ENCODE results near the gene TMEM109.

The TMEM109 gene

GRCh38 chr11:60947700-60948099 lies 33.7 kb downstream of the TMEM109 start:
- no peak for DNase-seq (ENCODE audit: low read depth in 1 of 2, low spot score in 1 of 2)
- H3K4me3 ChIP-seq (replicated peaks; ENCODE audit: insufficient read depth, low read length): no peak overlapping the region
- peaks cover 25% of the 10 kb centered on the region for H3K27me3 ChIP-seq (ENCODE audit: insufficient read depth, poor library complexity, severe bottlenecking)
- no peak for TF ChIP-seq POLR2AphosphoS5 (IDR thresholded peaks at IDR 0.05; ENCODE audit: low read depth)
- no peak for TF ChIP-seq CTCF (IDR thresholded peaks at IDR 0.05; ENCODE audit: insufficient read depth, low read length)
- TF ChIP-seq, protein P1, sequence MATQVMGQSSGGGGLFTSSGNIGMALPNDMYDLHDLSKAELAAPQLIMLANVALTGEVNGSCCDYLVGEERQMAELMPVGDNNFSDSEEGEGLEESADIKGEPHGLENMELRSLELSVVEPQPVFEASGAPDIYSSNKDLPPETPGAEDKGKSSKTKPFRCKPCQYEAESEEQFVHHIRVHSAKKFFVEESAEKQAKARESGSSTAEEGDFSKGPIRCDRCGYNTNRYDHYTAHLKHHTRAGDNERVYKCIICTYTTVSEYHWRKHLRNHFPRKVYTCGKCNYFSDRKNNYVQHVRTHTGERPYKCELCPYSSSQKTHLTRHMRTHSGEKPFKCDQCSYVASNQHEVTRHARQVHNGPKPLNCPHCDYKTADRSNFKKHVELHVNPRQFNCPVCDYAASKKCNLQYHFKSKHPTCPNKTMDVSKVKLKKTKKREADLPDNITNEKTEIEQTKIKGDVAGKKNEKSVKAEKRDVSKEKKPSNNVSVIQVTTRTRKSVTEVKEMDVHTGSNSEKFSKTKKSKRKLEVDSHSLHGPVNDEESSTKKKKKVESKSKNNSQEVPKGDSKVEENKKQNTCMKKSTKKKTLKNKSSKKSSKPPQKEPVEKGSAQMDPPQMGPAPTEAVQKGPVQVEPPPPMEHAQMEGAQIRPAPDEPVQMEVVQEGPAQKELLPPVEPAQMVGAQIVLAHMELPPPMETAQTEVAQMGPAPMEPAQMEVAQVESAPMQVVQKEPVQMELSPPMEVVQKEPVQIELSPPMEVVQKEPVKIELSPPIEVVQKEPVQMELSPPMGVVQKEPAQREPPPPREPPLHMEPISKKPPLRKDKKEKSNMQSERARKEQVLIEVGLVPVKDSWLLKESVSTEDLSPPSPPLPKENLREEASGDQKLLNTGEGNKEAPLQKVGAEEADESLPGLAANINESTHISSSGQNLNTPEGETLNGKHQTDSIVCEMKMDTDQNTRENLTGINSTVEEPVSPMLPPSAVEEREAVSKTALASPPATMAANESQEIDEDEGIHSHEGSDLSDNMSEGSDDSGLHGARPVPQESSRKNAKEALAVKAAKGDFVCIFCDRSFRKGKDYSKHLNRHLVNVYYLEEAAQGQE (IDR thresholded peaks at IDR 0.05; ENCODE audit: insufficient replicate concordance, low read depth): no peak
- TF ChIP-seq SPI1 (IDR thresholded peaks at IDR 0.05; ENCODE audit: borderline replicate concordance, low read depth): no peak
- TF ChIP-seq GABPA (IDR thresholded peaks at IDR 0.05; ENCODE audit: low read depth): no peak
- H3K27ac ChIP-seq (replicated peaks): no peak overlapping the region

- Histone ChIP-seq H3K4me3 (replicated peaks; ENCODE audit: insufficient read depth, low read length) (no peak overlapping the region), H3K27ac (replicated peaks) (no peak overlapping the region), H3K27me3 (ENCODE audit: insufficient read depth, poor library complexity, severe bottlenecking) (peaks cover 25% of the 10 kb centered on the region)
- no peak for DNase-seq (ENCODE audit: low read depth in 1 of 2, low spot score in 1 of 2)
- TF ChIP-seq POLR2AphosphoS5 (IDR thresholded peaks at IDR 0.05; ENCODE audit: low read depth) (no peak), SPI1 (IDR thresholded peaks at IDR 0.05; ENCODE audit: borderline replicate concordance, low read depth) (no peak), GABPA (IDR thresholded peaks at IDR 0.05; ENCODE audit: low read depth) (no peak), CTCF (IDR thresholded peaks at IDR 0.05; ENCODE audit: insufficient read depth, low read length) (no peak)
- TF ChIP-seq, protein P1 (IDR thresholded peaks at IDR 0.05; ENCODE audit: insufficient replicate concordance, low read depth): no peak
These were observed 34.3 kb downstream of the TMEM109 start for GRCh38 chr11:60948250-60948649.

DNA sequence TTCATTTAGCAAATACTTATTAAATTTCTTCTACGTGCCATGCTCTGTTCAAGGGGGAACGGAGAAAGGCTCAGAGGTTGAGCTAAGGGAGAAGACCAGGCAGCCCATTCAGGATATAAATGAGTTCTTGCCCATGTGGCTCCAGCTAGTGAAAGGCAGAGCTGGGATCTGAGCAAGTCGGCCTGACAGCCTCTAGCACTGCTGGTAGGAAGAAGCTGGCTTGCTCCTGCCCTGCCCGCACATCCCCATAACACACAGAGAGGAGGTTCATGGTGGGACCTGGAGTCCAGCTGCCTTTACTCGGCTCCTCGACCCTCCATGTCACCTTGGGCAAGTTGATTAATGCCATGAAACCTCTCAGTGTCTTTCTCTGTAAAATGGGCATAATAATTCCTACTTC lies 36.1 kb downstream of the TMEM109 start:
- H3K27me3 ChIP-seq (ENCODE audit: insufficient read depth, poor library complexity, severe bottlenecking): peaks cover 29% of the 10 kb centered on the region
- no peak for DNase-seq (ENCODE audit: low read depth in 1 of 2, low spot score in 1 of 2)
- H3K4me3 ChIP-seq (replicated peaks; ENCODE audit: insufficient read depth, low read length): no peak overlapping the region

More for the DNA sequence above, 36.1 kb downstream of the TMEM109 start:
- TF ChIP-seq POLR2AphosphoS5 (IDR thresholded peaks at IDR 0.05; ENCODE audit: low read depth) (no peak), SPI1 (IDR thresholded peaks at IDR 0.05; ENCODE audit: borderline replicate concordance, low read depth) (no peak), GABPA (IDR thresholded peaks at IDR 0.05; ENCODE audit: low read depth) (no peak), CTCF (IDR thresholded peaks at IDR 0.05; ENCODE audit: insufficient read depth, low read length) (no peak)
- TF ChIP-seq, protein P1 (IDR thresholded peaks at IDR 0.05; ENCODE audit: insufficient replicate concordance, low read depth): no peak
- no peak overlapping the region for H3K27ac ChIP-seq (replicated peaks)
